ENCODE measurements around the gene KCNJ9.
"Not testable (repeated sequence)": the region's sequence is repeated elsewhere in the genome, so short reads cannot be mapped to it uniquely, and the experiment has no call there.

The KCNJ9 gene

GRCh38 chr1:160105155-160105554, 23.8 kb downstream of the KCNJ9 start:
- H3K36me3 Mint-ChIP-seq = no peaks in the 10 kb centered on the region
- CTCF ChIA-PET = interaction anchor here (0.6 to 5.6 kb wide), 9 partner anchors 14 to 274 kb away, joined by 3 to 64 read pairs (median 7); no protein-coding TSS in a partner anchor
- H3K4me1 Mint-ChIP-seq = peaks cover 17% of the 10 kb centered on the region
- H3K27me3 Mint-ChIP-seq = peaks cover 35% of the 10 kb centered on the region
- no peak for DNase-seq
- H3K9me3 Mint-ChIP-seq = no peaks in the 10 kb centered on the region
- H3K27ac Mint-ChIP-seq = no peak overlapping the region
- no peak overlapping the region for H3K4me3 Mint-ChIP-seq

- Mint-ChIP-seq H3K27me3 (peaks cover 44% of the 10 kb centered on the region), H3K27ac (no peak overlapping the region), H3K36me3 (no peaks in the 10 kb centered on the region), H3K4me1 (no peaks in the 10 kb centered on the region), H3K4me3 (no peak overlapping the region), H3K9me3 (no peaks in the 10 kb centered on the region)
- no peak for DNase-seq
- CTCF ChIA-PET = interaction anchor here (2.3 to 3.8 kb wide), 3 partner anchors 22 to 184 kb away, joined by 9 to 19 read pairs (median 16); no protein-coding TSS in a partner anchor
Observed at GRCh38 chr1:160107512-160107911, 26.2 kb downstream of the KCNJ9 start.

- DNase-seq = peak; percentile 59
- peak overlapping the region; percentile 43 for H3K27ac Mint-ChIP-seq
Observed at GRCh38 chr1:160108888-160109662, 27.7 kb downstream of the KCNJ9 start.

GRCh38 chr1:160109686-160110085, 28.3 kb downstream of the KCNJ9 start:
- Mint-ChIP-seq H3K4me3 (no peak overlapping the region), H3K4me1 (no peaks in the 10 kb centered on the region), H3K27me3 (peaks cover 50% of the 10 kb centered on the region), H3K36me3 (no peaks in the 10 kb centered on the region), H3K9me3 (no peaks in the 10 kb centered on the region), H3K27ac (no peak overlapping the region)
- no peak for DNase-seq
- CTCF ChIA-PET = interaction anchor here (0.6 to 3.5 kb wide), 10 partner anchors 9 to 269 kb away, joined by 3 to 16 read pairs (median 4); no protein-coding TSS in a partner anchor

More at GRCh38 chr1:160108888-160109662, 27.7 kb downstream of the KCNJ9 start:
- Mint-ChIP-seq H3K36me3 (no peaks in the 10 kb centered on the region), H3K4me3 (no peak overlapping the region), H3K9me3 (no peaks in the 10 kb centered on the region), H3K27me3 (peaks cover 49% of the 10 kb centered on the region), H3K4me1 (no peaks in the 10 kb centered on the region)
- CTCF ChIA-PET = interaction anchor here (0.6 to 3.5 kb wide), 12 partner anchors 8 to 270 kb away, joined by 3 to 16 read pairs (median 4); no protein-coding TSS in a partner anchor

- CTCF ChIA-PET = interaction anchor here (1.0 to 1.2 kb wide), 2 partner anchors 15 to 266 kb away, joined by 3 read pairs; no protein-coding TSS in a partner anchor
- not testable (repeated sequence) for DNase-seq, H3K4me1 Mint-ChIP-seq, H3K27ac Mint-ChIP-seq, H3K4me3 Mint-ChIP-seq, H3K36me3 Mint-ChIP-seq, H3K9me3 Mint-ChIP-seq
- H3K27me3 Mint-ChIP-seq = peaks cover 61% of the 10 kb centered on the region
Observed at GRCh38 chr1:160111462-160111861, 30.1 kb downstream of the KCNJ9 start.

- Mint-ChIP-seq H3K27ac (no peak overlapping the region), H3K27me3 (peaks cover 64% of the 10 kb centered on the region), H3K4me1 (no peaks in the 10 kb centered on the region), H3K4me3 (no peak overlapping the region), H3K9me3 (no peaks in the 10 kb centered on the region), H3K36me3 (no peaks in the 10 kb centered on the region)
- CTCF ChIA-PET = no interaction called here
- DNase-seq = no peak
Observed at GRCh38 chr1:160112357-160112756, 31.0 kb downstream of the KCNJ9 start.

- DNase-seq = no peak
- Mint-ChIP-seq H3K36me3 (no peaks in the 10 kb centered on the region), H3K4me3 (no peak overlapping the region), H3K27ac (no peak overlapping the region), H3K27me3 (peaks cover 74% of the 10 kb centered on the region), H3K4me1 (no peaks in the 10 kb centered on the region), H3K9me3 (no peaks in the 10 kb centered on the region)
- CTCF ChIA-PET = no interaction called here
Observed at GRCh38 chr1:160113407-160113806, 32.1 kb downstream of the KCNJ9 start.

- Mint-ChIP-seq H3K9me3 (no peaks in the 10 kb centered on the region), H3K27ac (no peak overlapping the region), H3K4me1 (no peaks in the 10 kb centered on the region), H3K27me3 (peaks cover 72% of the 10 kb centered on the region), H3K36me3 (no peaks in the 10 kb centered on the region), H3K4me3 (no peak overlapping the region)
- no peak for DNase-seq
- CTCF ChIA-PET = interaction anchor here (1.2 kb wide), 1 partner anchor 35 kb away, joined by 3 read pairs; no protein-coding TSS in a partner anchor
Observed at GRCh38 chr1:160114085-160114484, 32.7 kb downstream of the KCNJ9 start.

GRCh38 chr1:160115545-160116282, 34.4 kb downstream of the KCNJ9 start, which contains the start of gene ATP1A2:
ATP1A2 (plus strand) TSS chr1:160115759; CDS start chr1:160115862, 103 bp downstream.
- Mint-ChIP-seq H3K4me1 (no peaks in the 10 kb centered on the region), H3K27ac (no peak within 1 kb of the TSS)
- DNase-seq = no peak

GRCh38 chr1:160116283-160117147, 35.2 kb downstream of the KCNJ9 start:
- Mint-ChIP-seq H3K27ac (no peak overlapping the region), H3K27me3 (peaks cover 75% of the 10 kb centered on the region), H3K4me3 (no peak overlapping the region), H3K4me1 (no peaks in the 10 kb centered on the region), H3K36me3 (no peaks in the 10 kb centered on the region), H3K9me3 (no peaks in the 10 kb centered on the region)
- DNase-seq = no peak
- CTCF ChIA-PET = interaction anchor here (1.0 kb wide), 2 partner anchors 31 to 37 kb away, joined by 4 to 5 read pairs; no protein-coding TSS in a partner anchor

More at GRCh38 chr1:160115545-160116282, 34.4 kb downstream of the KCNJ9 start, which contains the start of gene ATP1A2:
- Mint-ChIP-seq H3K27me3 (peaks cover 67% of the 10 kb centered on the region), H3K36me3 (no peaks in the 10 kb centered on the region), H3K9me3 (no peaks in the 10 kb centered on the region), H3K4me3 (no peak within 1 kb of the TSS)
- CTCF ChIA-PET = no interaction called here

GRCh38 chr1:160117300-160117699, 36.0 kb downstream of the KCNJ9 start:
- CTCF ChIA-PET = interaction anchor here (1.0 to 1.5 kb wide), 4 partner anchors 16 to 134 kb away, joined by 4 to 5 read pairs (median 5); no protein-coding TSS in a partner anchor
- no peak for DNase-seq
- no peaks in the 10 kb centered on the region for H3K4me1 Mint-ChIP-seq

GRCh38 chr1:160117709-160118183, 36.4 kb downstream of the KCNJ9 start:
- Mint-ChIP-seq H3K4me3 (no peak overlapping the region), H3K27me3 (peaks cover 68% of the 10 kb centered on the region), H3K9me3 (no peaks in the 10 kb centered on the region), H3K27ac (no peak overlapping the region), H3K4me1 (no peaks in the 10 kb centered on the region), H3K36me3 (no peaks in the 10 kb centered on the region)
- CTCF ChIA-PET = interaction anchor here (1.0 to 1.5 kb wide), 4 partner anchors 16 to 134 kb away, joined by 4 to 5 read pairs (median 5); no protein-coding TSS in a partner anchor
- DNase-seq = no peak

More at GRCh38 chr1:160117300-160117699, 36.0 kb downstream of the KCNJ9 start:
- Mint-ChIP-seq H3K36me3 (no peaks in the 10 kb centered on the region), H3K27ac (no peak overlapping the region), H3K4me3 (no peak overlapping the region), H3K9me3 (no peaks in the 10 kb centered on the region), H3K27me3 (peaks cover 71% of the 10 kb centered on the region)

GRCh38 chr1:160118928-160119327, 37.6 kb downstream of the KCNJ9 start:
- CTCF ChIA-PET = interaction anchor here (1.5 kb wide), 2 partner anchors 18 to 133 kb away, joined by 5 read pairs; no protein-coding TSS in a partner anchor
- H3K4me1 Mint-ChIP-seq = no peaks in the 10 kb centered on the region

More at GRCh38 chr1:160118928-160119327, 37.6 kb downstream of the KCNJ9 start:
- Mint-ChIP-seq H3K27ac (no peak overlapping the region), H3K4me3 (no peak overlapping the region), H3K27me3 (peaks cover 67% of the 10 kb centered on the region), H3K9me3 (no peaks in the 10 kb centered on the region), H3K36me3 (no peaks in the 10 kb centered on the region)
- DNase-seq = no peak
